T-helper 17 cell (primary cell): Measurements from ENCODE around the gene ZCCHC10. TPM values are rescaled to one million over a fixed set of nuclear protein-coding genes. Genes with fewer than 3 reads are reported as not detected.
A peak's percentile ranks its signal among the peaks of the same experiment; 100 is the strongest.
"Not testable (repeated sequence)": the region's sequence is repeated elsewhere in the genome, so short reads cannot be mapped to it uniquely, and the experiment has no call there.

Experiments
- ATAC-seq: fragments of 150-1000 bp; cut with Tn5 transposase; 2 replicates; pipeline ENCODE4 v1.10.0; 2021; ENCODE audit warnings: mild to moderate bottlenecking, moderate library complexity
- DNase-seq, 3 donors: peaks; one replicate each; pipeline versions ENCODE4 v3.0.0 to v3.0.0-alpha.2; 2020 to 2021
- H3K9me3 ChIP-seq: one replicate; pipeline ENCODE4 v1.7.0; 2013; ENCODE audit warnings: low read length, mild to moderate bottlenecking; ENCODE audit not compliant: control insufficient read depth, poor library complexity, severe bottlenecking
- H3K27ac Mint-ChIP-seq: one replicate; pipeline ENCODE4 v1.8.0; 2022; ENCODE audit warnings: mild to moderate bottlenecking, moderate library complexity, mixed read lengths
- H3K27me3 Mint-ChIP-seq: one replicate; pipeline ENCODE4 v1.8.0; 2022; ENCODE audit warnings: mixed read lengths
- H3K36me3 Mint-ChIP-seq: one replicate; pipeline ENCODE4 v1.8.0; 2022; ENCODE audit warnings: low read depth, mixed read lengths
- H3K4me1 Mint-ChIP-seq: one replicate; pipeline ENCODE4 v1.8.0; 2022; ENCODE audit warnings: mild to moderate bottlenecking, mixed read lengths
- H3K4me3 Mint-ChIP-seq: one replicate; pipeline ENCODE4 v1.8.0; 2022; ENCODE audit warnings: mild to moderate bottlenecking, moderate library complexity, mixed read lengths
- total RNA-seq, 4 donors: library from RNA in 2 of 4; stranded (reverse) in 2 of 4; gene quantifications; one replicate each; pipeline ENCODE4 v1.2.3 and lab custom pipeline; 2022 to 2026

Gene ZCCHC10
- total RNA-seq, 2 donors from 2014 or later: 12.9 to 18.1 TPM

- peak within 1 kb of the TSS; percentile 100 for H3K27ac Mint-ChIP-seq
- H3K27me3 Mint-ChIP-seq: no peaks in the 10 kb centered on the region
- H3K4me1 Mint-ChIP-seq: peaks cover 39% of the 10 kb centered on the region
- ATAC-seq: peak; percentile 85
- peak; percentile 90 to 95 (median 93) for DNase-seq
- H3K36me3 Mint-ChIP-seq: no peaks in the 10 kb centered on the region
- no peaks in the 10 kb centered on the region for H3K9me3 ChIP-seq
- peak within 1 kb of the TSS; percentile 95 for H3K4me3 Mint-ChIP-seq
Observed at GRCh38 chr5:133051542-133052316, 25.4 kb upstream of the ZCCHC10 start, which contains the start of gene HSPA4. Gene HSPA4, plus strand, starts transcription at chr5:133052013. Its CDS starts 238 bp downstream, at chr5:133052251.

- H3K27me3 Mint-ChIP-seq: no peaks in the 10 kb centered on the region
- H3K36me3 Mint-ChIP-seq: no peaks in the 10 kb centered on the region
- no peak for DNase-seq
- H3K27ac Mint-ChIP-seq: peak overlapping the region; percentile 100
- no peaks in the 10 kb centered on the region for H3K9me3 ChIP-seq
- H3K4me1 Mint-ChIP-seq: peaks cover 39% of the 10 kb centered on the region
- no peak for ATAC-seq
- peak overlapping the region; percentile 95 for H3K4me3 Mint-ChIP-seq
Observed at GRCh38 chr5:133051061-133051541, 24.8 kb upstream of the ZCCHC10 start.

GRCh38 chr5:133050521-133050920 is 24.2 kb upstream of the ZCCHC10 start:
- ATAC-seq: no peak
- H3K27me3 Mint-ChIP-seq: no peaks in the 10 kb centered on the region
- H3K4me1 Mint-ChIP-seq: peaks cover 33% of the 10 kb centered on the region
- peak overlapping the region; percentile 100 for H3K27ac Mint-ChIP-seq
- no peak for DNase-seq
- no peaks in the 10 kb centered on the region for H3K9me3 ChIP-seq
- H3K36me3 Mint-ChIP-seq: no peaks in the 10 kb centered on the region
- peak overlapping the region; percentile 95 for H3K4me3 Mint-ChIP-seq

- Mint-ChIP-seq H3K4me1 (peaks cover 25% of the 10 kb centered on the region), H3K27me3 (no peaks in the 10 kb centered on the region), H3K27ac (no peak overlapping the region), H3K4me3 (no peak overlapping the region), H3K36me3 (no peaks in the 10 kb centered on the region)
- ATAC-seq (no peak), DNase-seq (no peak)
- H3K9me3 ChIP-seq: no peaks in the 10 kb centered on the region
Observed at GRCh38 chr5:133049726-133050048, 23.3 kb upstream of the ZCCHC10 start.

- ATAC-seq (no peak), DNase-seq (no peak)
- Mint-ChIP-seq H3K4me3 (no peak overlapping the region), H3K27me3 (no peaks in the 10 kb centered on the region), H3K4me1 (peaks cover 23% of the 10 kb centered on the region), H3K27ac (peak overlapping the region; percentile 6), H3K36me3 (no peaks in the 10 kb centered on the region)
- H3K9me3 ChIP-seq: no peaks in the 10 kb centered on the region
Observed at GRCh38 chr5:133048993-133049725, 22.8 kb upstream of the ZCCHC10 start.

GRCh38 chr5:133047404-133047803 is 21.1 kb upstream of the ZCCHC10 start:
- DNase-seq (no peak), ATAC-seq (no peak)
- no peak overlapping the region for H3K27ac Mint-ChIP-seq
- no peaks in the 10 kb centered on the region for H3K27me3 Mint-ChIP-seq
- H3K4me1 Mint-ChIP-seq: peaks cover 15% of the 10 kb centered on the region
- H3K4me3 Mint-ChIP-seq: no peak overlapping the region
- H3K9me3 ChIP-seq: no peaks in the 10 kb centered on the region
- no peaks in the 10 kb centered on the region for H3K36me3 Mint-ChIP-seq

- H3K4me3 Mint-ChIP-seq, H3K27me3 Mint-ChIP-seq, DNase-seq: not testable (repeated sequence)
Observed at GRCh38 chr5:133046560-133046959, 20.2 kb upstream of the ZCCHC10 start.

GRCh38 chr5:133041910-133042309 is 15.6 kb upstream of the ZCCHC10 start:
- Mint-ChIP-seq H3K4me3 (no peak overlapping the region), H3K27ac (no peak overlapping the region), H3K27me3 (no peaks in the 10 kb centered on the region), H3K36me3 (no peaks in the 10 kb centered on the region), H3K4me1 (peaks cover 4% of the 10 kb centered on the region)
- DNase-seq (no peak), ATAC-seq (no peak)
- no peaks in the 10 kb centered on the region for H3K9me3 ChIP-seq

More at GRCh38 chr5:133046560-133046959, 20.2 kb upstream of the ZCCHC10 start:
- H3K4me1 Mint-ChIP-seq: peaks cover 13% of the 10 kb centered on the region
- not testable (repeated sequence) for ATAC-seq, H3K27ac Mint-ChIP-seq, H3K9me3 ChIP-seq, H3K36me3 Mint-ChIP-seq

GRCh38 chr5:133041157-133041784 is 14.9 kb upstream of the ZCCHC10 start:
- DNase-seq (no peak), ATAC-seq (no peak)
- H3K4me1 Mint-ChIP-seq: peaks cover 4% of the 10 kb centered on the region
- H3K4me3 Mint-ChIP-seq: no peak overlapping the region
- H3K27ac Mint-ChIP-seq: no peak overlapping the region
- no peaks in the 10 kb centered on the region for H3K9me3 ChIP-seq
- no peaks in the 10 kb centered on the region for H3K36me3 Mint-ChIP-seq
- no peaks in the 10 kb centered on the region for H3K27me3 Mint-ChIP-seq

- DNase-seq, ATAC-seq, H3K36me3 Mint-ChIP-seq, H3K27me3 Mint-ChIP-seq, H3K9me3 ChIP-seq, H3K4me1 Mint-ChIP-seq, H3K4me3 Mint-ChIP-seq, H3K27ac Mint-ChIP-seq: not testable (repeated sequence)
Observed at GRCh38 chr5:133036677-133037076, 10.3 kb upstream of the ZCCHC10 start.

- Mint-ChIP-seq H3K36me3 (no peaks in the 10 kb centered on the region), H3K27me3 (peaks cover 4% of the 10 kb centered on the region), H3K4me1 (peaks cover 4% of the 10 kb centered on the region), H3K4me3 (no peak overlapping the region), H3K27ac (no peak overlapping the region)
- ATAC-seq (no peak), DNase-seq (no peak)
- H3K9me3 ChIP-seq: no peaks in the 10 kb centered on the region
Observed at GRCh38 chr5:133035224-133035623, 8.9 kb upstream of the ZCCHC10 start.

- no peaks in the 10 kb centered on the region for H3K9me3 ChIP-seq
- Mint-ChIP-seq H3K27me3 (peaks cover 4% of the 10 kb centered on the region), H3K4me1 (peaks cover 4% of the 10 kb centered on the region), H3K27ac (no peak overlapping the region), H3K4me3 (no peak overlapping the region), H3K36me3 (no peaks in the 10 kb centered on the region)
- DNase-seq (no peak), ATAC-seq (no peak)
Observed at GRCh38 chr5:133034064-133034463, 7.7 kb upstream of the ZCCHC10 start.
